ENCODE data around the gene YWHAE.
A peak's percentile ranks its signal among the peaks of the same experiment; 100 is the strongest.

DNA sequence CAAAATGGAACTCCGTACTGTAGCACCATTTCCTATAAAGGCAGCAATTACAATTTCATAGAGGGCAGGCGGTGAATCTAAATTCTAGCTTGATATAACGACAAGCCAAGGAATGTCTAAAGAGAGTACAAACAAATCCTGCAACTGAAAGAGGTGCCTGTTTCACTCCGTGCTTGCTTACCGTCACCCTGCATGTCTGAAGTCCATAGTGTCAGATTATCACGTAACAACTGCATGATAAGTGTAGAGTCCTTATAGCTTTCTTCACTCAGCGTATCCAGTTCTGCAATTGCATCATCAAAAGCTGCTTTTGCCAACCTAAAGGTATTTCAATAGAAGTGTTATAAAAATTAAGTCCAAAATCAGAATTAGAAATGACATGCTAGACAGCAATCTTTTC is 46.0 kb downstream of the YWHAE start:
- TF ChIP-seq, protein P1, sequence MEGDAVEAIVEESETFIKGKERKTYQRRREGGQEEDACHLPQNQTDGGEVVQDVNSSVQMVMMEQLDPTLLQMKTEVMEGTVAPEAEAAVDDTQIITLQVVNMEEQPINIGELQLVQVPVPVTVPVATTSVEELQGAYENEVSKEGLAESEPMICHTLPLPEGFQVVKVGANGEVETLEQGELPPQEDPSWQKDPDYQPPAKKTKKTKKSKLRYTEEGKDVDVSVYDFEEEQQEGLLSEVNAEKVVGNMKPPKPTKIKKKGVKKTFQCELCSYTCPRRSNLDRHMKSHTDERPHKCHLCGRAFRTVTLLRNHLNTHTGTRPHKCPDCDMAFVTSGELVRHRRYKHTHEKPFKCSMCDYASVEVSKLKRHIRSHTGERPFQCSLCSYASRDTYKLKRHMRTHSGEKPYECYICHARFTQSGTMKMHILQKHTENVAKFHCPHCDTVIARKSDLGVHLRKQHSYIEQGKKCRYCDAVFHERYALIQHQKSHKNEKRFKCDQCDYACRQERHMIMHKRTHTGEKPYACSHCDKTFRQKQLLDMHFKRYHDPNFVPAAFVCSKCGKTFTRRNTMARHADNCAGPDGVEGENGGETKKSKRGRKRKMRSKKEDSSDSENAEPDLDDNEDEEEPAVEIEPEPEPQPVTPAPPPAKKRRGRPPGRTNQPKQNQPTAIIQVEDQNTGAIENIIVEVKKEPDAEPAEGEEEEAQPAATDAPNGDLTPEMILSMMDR (IDR thresholded peaks at IDR 0.05 in 8 of 11, conservative IDR thresholded peaks at IDR 0.05 in 3 of 11): no peak
- TF ChIP-seq POLR2AphosphoS5 (IDR thresholded peaks at IDR 0.05): peak in 1 of 3 donors; percentile 16

All from spleen (tissue), 7 donors.